Karpas-422 (cell line): ENCODE data around the gene PCCA. TPM values are rescaled to one million over a fixed set of nuclear protein-coding genes. Genes with fewer than 3 reads are reported as not detected.

Experiments
- DNase-seq: peaks from one replicate; pipeline ENCODE4 v3.0.0-alpha.2; 2015
- H2AFZ ChIP-seq: fragments of 200-600 bp; sonication (generic); 2 replicates; pipeline ENCODE4 v1.6.1; 2014; ENCODE audit warnings: antibody characterized with exemption, low read length, mixed read lengths
- H3K27ac ChIP-seq: fragments of 200-600 bp; sonication (generic); 2 replicates; pipeline ENCODE4 v1.5.1; 2014; ENCODE audit warnings: mild to moderate bottlenecking, low read length, moderate library complexity
- H3K27me3 ChIP-seq: fragments of 200-600 bp; sonication (generic); 2 replicates; pipeline ENCODE4 v1.6.1; 2014; ENCODE audit warnings: low read length, mixed read lengths
- H3K36me3 ChIP-seq: fragments of 200-600 bp; sonication (generic); 2 replicates; pipeline ENCODE4 v1.6.1; 2014; ENCODE audit warnings: low read length, mixed read lengths; ENCODE audit not compliant: insufficient read depth
- H3K4me1 ChIP-seq: fragments of 200-600 bp; sonication (generic); 2 replicates; pipeline ENCODE4 v1.6.1; 2014; ENCODE audit warnings: mild to moderate bottlenecking, low read length, mixed read lengths
- H3K4me2 ChIP-seq: fragments of 200-600 bp; sonication (generic); 2 replicates; pipeline ENCODE4 v1.6.1; 2014; ENCODE audit warnings: low read length, low read depth, mild to moderate bottlenecking; ENCODE audit not compliant: poor library complexity, severe bottlenecking
- H3K4me3 ChIP-seq: fragments of 200-600 bp; sonication (generic); 2 replicates; pipeline ENCODE4 v1.5.1; 2014; ENCODE audit warnings: mild to moderate bottlenecking, antibody characterized with exemption, low read length, mixed read lengths
- H3K79me2 ChIP-seq: fragments of 200-600 bp; sonication (generic); 2 replicates; pipeline ENCODE4 v1.6.1; 2014; ENCODE audit warnings: mild to moderate bottlenecking, low read length, mixed read lengths
- H3K9ac ChIP-seq: fragments of 200-600 bp; sonication (generic); 2 replicates; pipeline ENCODE4 v1.6.0; 2014; ENCODE audit warnings: low read length
- H3K9me2 ChIP-seq: fragments of 200-600 bp; sonication (generic), shearing (Covaris generic); replicated peaks from 2 replicates; pipeline ENCODE4 v1.6.0; 2014; ENCODE audit warnings: mild to moderate bottlenecking, low read length, moderate library complexity; ENCODE audit not compliant: insufficient read depth
- H3K9me3 ChIP-seq: fragments of 300-700, 200-600 bp; sonication (generic); 2 replicates; pipeline ENCODE4 v1.6.1; 2014; ENCODE audit warnings: low read length, mixed read lengths
- H4K20me1 ChIP-seq: fragments of 200-600 bp; sonication (generic); 2 replicates; pipeline ENCODE4 v1.6.1; 2014; ENCODE audit warnings: mild to moderate bottlenecking, antibody characterized with exemption, low read length, low read depth; ENCODE audit not compliant: insufficient read depth
- total RNA-seq: library from RNA; depleted of rRNA; stranded (reverse); fragments of >200 nt; shearing (Covaris generic); gene quantifications from 2 replicates; pipeline ENCODE4 v1.2.3, GENCODE V29; 2014; ENCODE audit warnings: low replicate concordance

Gene PCCA
- total RNA-seq, 1 experiment from 2014 or later, result 7.0 TPM

DNA sequence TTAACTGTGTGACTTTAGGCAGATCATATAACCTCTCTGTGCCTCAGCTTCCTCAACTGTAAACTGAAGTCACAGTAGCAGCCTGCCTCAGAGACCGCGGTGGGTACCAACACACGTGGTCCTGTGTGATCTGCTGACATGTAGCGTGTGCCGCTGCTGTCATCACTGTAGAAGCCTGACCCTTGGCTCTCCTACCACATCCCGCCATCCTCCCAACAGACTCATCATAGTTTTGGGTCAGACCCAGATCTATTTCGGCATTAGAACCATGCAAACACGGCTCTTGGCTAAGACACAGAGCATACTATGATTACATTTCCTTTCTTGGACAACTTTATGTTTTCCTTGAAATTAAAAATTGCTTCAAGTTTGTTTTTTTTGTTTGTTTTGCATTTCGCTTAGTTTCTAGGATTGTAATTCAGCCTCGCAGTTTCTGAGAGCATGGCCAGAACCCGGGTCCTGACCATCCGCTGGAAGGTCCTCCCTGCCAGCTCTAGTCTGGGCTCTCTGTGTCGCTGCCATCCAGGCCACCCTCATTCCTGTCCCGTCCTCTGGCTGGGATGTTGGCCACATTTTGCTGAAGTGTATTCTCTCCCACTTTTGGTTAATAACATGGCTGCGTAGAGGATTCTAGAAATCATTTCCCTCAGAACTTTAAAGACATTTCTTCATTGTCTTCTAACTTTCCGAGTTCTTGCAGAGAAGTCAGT, 446.7 kb downstream of the PCCA start:
- H3K36me3 ChIP-seq, result no peaks in the 10 kb centered on the region
- no peak overlapping the region for H3K4me2 ChIP-seq
- H3K9me2 ChIP-seq, result no peaks in the 10 kb centered on the region
- DNase-seq, result no peak
- H3K9me3 ChIP-seq, result no peaks in the 10 kb centered on the region
- H3K9ac ChIP-seq, result no peak overlapping the region
- H3K27me3 ChIP-seq, result no peaks in the 10 kb centered on the region
- H3K79me2 ChIP-seq, result no peaks in the 10 kb centered on the region
- no peaks in the 10 kb centered on the region for H4K20me1 ChIP-seq
- no peak overlapping the region for H3K4me3 ChIP-seq
- no peak overlapping the region for H3K27ac ChIP-seq
- H2AFZ ChIP-seq, result no peak overlapping the region
- no peaks in the 10 kb centered on the region for H3K4me1 ChIP-seq

- Histone ChIP-seq H3K36me3 (no peaks in the 10 kb centered on the region), H3K4me3 (no peak overlapping the region), H2AFZ (no peak overlapping the region), H3K4me2 (no peak overlapping the region), H3K79me2 (no peaks in the 10 kb centered on the region), H3K9me2 (no peaks in the 10 kb centered on the region), H3K9me3 (no peaks in the 10 kb centered on the region), H3K27ac (no peak overlapping the region), H4K20me1 (no peaks in the 10 kb centered on the region), H3K4me1 (peaks cover 5% of the 10 kb centered on the region), H3K9ac (no peak overlapping the region), H3K27me3 (no peaks in the 10 kb centered on the region)
- DNase-seq, result no peak
Observed at GRCh38 chr13:100536643-100537180, 447.8 kb downstream of the PCCA start.

DNA sequence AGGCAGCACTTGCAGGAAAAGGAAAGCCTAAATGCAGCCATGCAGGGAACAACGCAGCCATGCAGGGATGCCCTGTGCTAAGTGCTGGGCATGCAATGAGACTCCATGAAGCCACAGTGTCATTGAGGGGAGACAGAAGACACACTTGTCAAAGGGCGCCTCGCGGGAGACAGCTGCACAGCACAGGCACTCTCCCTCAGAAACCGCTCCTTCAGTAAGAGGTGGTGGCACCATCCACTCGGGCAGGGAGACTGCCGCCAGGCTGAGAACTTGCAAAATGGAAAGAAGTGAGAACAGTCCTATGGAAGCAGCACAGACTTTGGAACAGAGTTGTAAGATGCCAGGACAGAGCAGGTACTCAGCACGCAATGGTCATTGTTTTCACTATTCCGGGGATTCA, 448.6 kb downstream of the PCCA start:
- Histone ChIP-seq H3K27ac (no peak overlapping the region), H3K4me3 (no peak overlapping the region), H3K79me2 (no peaks in the 10 kb centered on the region), H3K36me3 (no peaks in the 10 kb centered on the region), H3K9ac (no peak overlapping the region), H2AFZ (no peak overlapping the region), H3K4me2 (no peak overlapping the region), H3K9me2 (no peaks in the 10 kb centered on the region), H3K4me1 (peaks cover 13% of the 10 kb centered on the region), H4K20me1 (no peaks in the 10 kb centered on the region), H3K9me3 (no peaks in the 10 kb centered on the region), H3K27me3 (no peaks in the 10 kb centered on the region)
- DNase-seq, result no peak

- no peaks in the 10 kb centered on the region for H3K79me2 ChIP-seq
- H3K9ac ChIP-seq, result no peak overlapping the region
- no peak overlapping the region for H3K27ac ChIP-seq
- no peak overlapping the region for H3K4me3 ChIP-seq
- H3K9me3 ChIP-seq, result no peaks in the 10 kb centered on the region
- H3K9me2 ChIP-seq, result no peaks in the 10 kb centered on the region
- no peaks in the 10 kb centered on the region for H3K27me3 ChIP-seq
- no peak for DNase-seq
- H2AFZ ChIP-seq, result no peak overlapping the region
- peaks cover 18% of the 10 kb centered on the region for H3K4me1 ChIP-seq
- H4K20me1 ChIP-seq, result no peaks in the 10 kb centered on the region
- H3K36me3 ChIP-seq, result no peaks in the 10 kb centered on the region
- no peak overlapping the region for H3K4me2 ChIP-seq
Observed at GRCh38 chr13:100537951-100538462, 449.1 kb downstream of the PCCA start.

GRCh38 chr13:100540621-100541020, 451.7 kb downstream of the PCCA start:
- H3K27me3 ChIP-seq, result no peaks in the 10 kb centered on the region
- H3K9ac ChIP-seq, result no peak overlapping the region
- H3K27ac ChIP-seq, result no peak overlapping the region
- no peaks in the 10 kb centered on the region for H3K9me2 ChIP-seq
- H3K4me1 ChIP-seq, result peaks cover 31% of the 10 kb centered on the region
- no peaks in the 10 kb centered on the region for H3K9me3 ChIP-seq
- H4K20me1 ChIP-seq, result no peaks in the 10 kb centered on the region
- H3K4me3 ChIP-seq, result no peak overlapping the region
- H2AFZ ChIP-seq, result no peak overlapping the region
- H3K4me2 ChIP-seq, result no peak overlapping the region
- no peaks in the 10 kb centered on the region for H3K36me3 ChIP-seq
- no peaks in the 10 kb centered on the region for H3K79me2 ChIP-seq
- DNase-seq, result no peak

GRCh38 chr13:100541897-100542825, 453.3 kb downstream of the PCCA start:
- no peaks in the 10 kb centered on the region for H4K20me1 ChIP-seq
- H3K9me2 ChIP-seq, result no peaks in the 10 kb centered on the region
- H3K4me2 ChIP-seq, result peak overlapping the region; percentile 64
- peaks cover 36% of the 10 kb centered on the region for H3K4me1 ChIP-seq
- peak; percentile 42 for DNase-seq
- no peaks in the 10 kb centered on the region for H3K36me3 ChIP-seq
- peak overlapping the region; percentile 41 for H3K9ac ChIP-seq
- H3K9me3 ChIP-seq, result no peaks in the 10 kb centered on the region
- H3K79me2 ChIP-seq, result no peaks in the 10 kb centered on the region
- H3K27ac ChIP-seq, result peak overlapping the region; percentile 49
- peak overlapping the region; percentile 41 for H3K4me3 ChIP-seq
- no peak overlapping the region for H2AFZ ChIP-seq
- no peaks in the 10 kb centered on the region for H3K27me3 ChIP-seq

DNA sequence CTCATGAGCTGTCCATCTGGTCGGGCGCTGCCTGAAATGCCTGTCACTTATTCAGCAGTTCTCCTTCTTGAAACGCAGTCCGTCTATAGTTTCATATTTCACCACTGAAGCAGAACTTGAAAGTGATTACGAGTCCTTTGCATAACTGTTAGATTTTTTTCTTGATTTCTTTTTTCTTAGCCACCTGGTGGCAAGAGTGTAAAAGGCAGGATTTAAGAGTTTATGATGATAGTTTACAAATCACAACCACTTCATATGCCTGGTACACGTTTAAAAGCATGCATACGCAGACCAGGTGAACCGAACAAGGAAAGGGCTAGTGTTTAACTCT, 453.9 kb downstream of the PCCA start:
- Histone ChIP-seq H4K20me1 (no peaks in the 10 kb centered on the region), H3K4me2 (peak overlapping the region; percentile 64), H3K9me3 (no peaks in the 10 kb centered on the region), H3K79me2 (no peaks in the 10 kb centered on the region), H3K9ac (peak overlapping the region; percentile 41), H3K27me3 (no peaks in the 10 kb centered on the region), H3K4me3 (peak overlapping the region; percentile 41), H3K4me1 (peaks cover 39% of the 10 kb centered on the region), H3K36me3 (no peaks in the 10 kb centered on the region), H2AFZ (no peak overlapping the region), H3K9me2 (no peaks in the 10 kb centered on the region), H3K27ac (peak overlapping the region; percentile 49)
- peak; percentile 94 for DNase-seq
